Measurements from ENCODE around the gene HDGF. TPM values are rescaled to one million over a fixed set of nuclear protein-coding genes. Genes with fewer than 3 reads are reported as not detected.
"Not testable (repeated sequence)": the region's sequence is repeated elsewhere in the genome, so short reads cannot be mapped to it uniquely, and the experiment has no call there.

HDGF gene
- total and polyA plus RNA-seq, 4 donors: 69.8 to 197 (median 157) TPM

DNA sequence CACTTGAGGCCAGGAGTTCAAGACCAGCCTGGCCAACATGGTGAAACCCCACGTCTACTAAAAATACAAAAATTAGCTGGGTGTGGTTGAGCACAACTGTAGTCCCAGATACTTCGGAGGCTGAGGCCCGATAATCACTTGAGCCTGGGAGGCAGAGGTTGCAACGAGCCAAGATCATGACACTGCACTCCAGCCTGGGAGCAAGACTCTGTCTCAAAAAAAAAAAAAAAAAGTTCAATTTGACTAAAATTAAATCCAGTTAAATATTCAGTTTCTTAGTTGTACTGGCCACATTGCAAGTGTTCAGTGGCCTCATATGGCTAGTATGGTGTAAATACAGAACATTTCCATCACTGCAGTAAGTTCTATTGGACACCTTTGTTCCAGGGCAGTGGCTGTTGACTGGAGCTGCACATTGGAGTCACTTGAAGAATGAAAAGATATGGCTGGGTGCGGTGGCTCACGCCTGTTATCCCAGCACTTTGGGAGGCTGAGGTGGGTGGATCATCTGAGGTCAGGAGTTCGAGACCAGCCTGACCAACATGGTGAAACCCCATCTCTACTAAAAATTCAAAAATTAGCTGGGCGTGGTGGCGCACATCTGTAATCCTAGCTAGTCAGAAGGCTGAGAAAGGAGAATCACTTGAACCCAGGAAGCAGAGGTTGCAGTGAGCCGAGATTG, 6.2 kb upstream of the HDGF start:
- not testable (repeated sequence) for H3K4me1 ChIP-seq (ENCODE audit: control insufficient read depth, insufficient read depth, low read length); H3K27me3 ChIP-seq (ENCODE audit: control insufficient read depth, insufficient read depth, low read length); H3K27ac ChIP-seq (ENCODE audit: low read depth, low read length); H3K36me3 ChIP-seq (ENCODE audit: control insufficient read depth, insufficient read depth, low read length); DNase-seq (ENCODE audit: low read depth in 4 of 6, low spot score in 6 of 6); H3K4me3 ChIP-seq (ENCODE audit: low read depth, low read length); H3K9me3 ChIP-seq (ENCODE audit: control insufficient read depth, insufficient read depth, low read length)
- 96% methylated on average over 9 of the region's 10 CpGs for WGBS (ENCODE audit: insufficient coverage)

GRCh38 chr1:156756355-156756754, 4.9 kb upstream of the HDGF start:
- Histone ChIP-seq H3K27ac (ENCODE audit: low read depth, low read length) (no peak overlapping the region), H3K36me3 (ENCODE audit: control insufficient read depth, insufficient read depth, low read length) (no peaks in the 10 kb centered on the region), H3K4me3 (ENCODE audit: low read depth, low read length) (no peak overlapping the region), H3K27me3 (ENCODE audit: control insufficient read depth, insufficient read depth, low read length) (no peaks in the 10 kb centered on the region), H3K9me3 (ENCODE audit: control insufficient read depth, insufficient read depth, low read length) (no peaks in the 10 kb centered on the region), H3K4me1 (ENCODE audit: control insufficient read depth, insufficient read depth, low read length) (peaks cover 11% of the 10 kb centered on the region)
- WGBS (ENCODE audit: insufficient coverage): 100% methylated on average over 1 of the region's 1 CpG
- no peak for DNase-seq (ENCODE audit: low read depth in 4 of 6, low spot score in 6 of 6)

DNA sequence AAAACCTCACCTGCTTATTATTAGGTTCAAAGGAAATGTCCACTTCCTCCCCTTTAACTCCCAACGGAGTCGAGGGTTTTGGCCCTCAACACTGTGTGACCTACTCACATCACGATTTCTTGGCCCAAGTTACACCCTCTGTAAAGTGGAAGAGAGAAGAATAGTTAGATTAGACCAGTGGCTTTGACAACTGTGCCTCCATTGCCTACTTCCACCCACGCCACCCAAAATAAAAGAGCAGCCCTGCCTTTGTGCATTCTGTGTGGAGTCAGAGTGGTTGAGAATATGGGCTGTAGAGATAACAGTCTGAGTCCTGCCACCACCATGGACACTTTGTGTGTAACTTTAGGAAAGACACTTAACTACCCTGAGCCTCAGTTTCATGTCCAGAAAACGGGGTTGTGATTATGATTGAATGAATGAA, 4.1 kb upstream of the HDGF start:
- Histone ChIP-seq H3K4me3 (ENCODE audit: low read depth, low read length) (no peak overlapping the region), H3K9me3 (ENCODE audit: control insufficient read depth, insufficient read depth, low read length) (no peaks in the 10 kb centered on the region), H3K36me3 (ENCODE audit: control insufficient read depth, insufficient read depth, low read length) (no peaks in the 10 kb centered on the region), H3K27ac (ENCODE audit: low read depth, low read length) (no peak overlapping the region), H3K4me1 (ENCODE audit: control insufficient read depth, insufficient read depth, low read length) (peaks cover 12% of the 10 kb centered on the region), H3K27me3 (ENCODE audit: control insufficient read depth, insufficient read depth, low read length) (no peaks in the 10 kb centered on the region)
- no peak for DNase-seq (ENCODE audit: low read depth in 4 of 6, low spot score in 6 of 6)
- WGBS (ENCODE audit: insufficient coverage): no CpG with 5 or more reads among the region's 5 CpGs

DNA sequence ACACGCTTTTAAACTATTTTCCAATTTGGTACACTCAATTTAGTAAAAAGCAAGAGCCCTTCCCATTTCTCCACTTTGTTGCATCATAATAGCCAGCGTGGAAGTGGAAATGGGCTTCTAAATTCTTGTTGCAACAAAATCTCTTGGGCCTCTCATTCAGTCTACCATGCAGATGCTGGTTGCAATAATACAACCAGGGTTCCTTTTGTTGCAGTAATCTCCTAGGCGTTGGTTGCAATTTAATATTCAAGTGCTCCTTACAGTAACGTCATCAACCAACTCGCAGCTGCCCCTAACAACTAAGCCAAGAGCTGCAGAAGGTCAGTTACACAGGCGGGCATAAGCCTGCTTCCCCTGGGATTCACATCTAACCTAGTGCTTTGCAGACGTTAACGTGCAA, 2.7 kb upstream of the HDGF start:
- H3K4me1 ChIP-seq (ENCODE audit: control insufficient read depth, insufficient read depth, low read length): peaks cover 25% of the 10 kb centered on the region
- H3K9me3 ChIP-seq (ENCODE audit: control insufficient read depth, insufficient read depth, low read length): no peaks in the 10 kb centered on the region
- WGBS (ENCODE audit: insufficient coverage): 80% methylated on average over 6 of the region's 8 CpGs
- peaks cover 3% of the 10 kb centered on the region for H3K36me3 ChIP-seq (ENCODE audit: control insufficient read depth, insufficient read depth, low read length)
- H3K27ac ChIP-seq (ENCODE audit: low read depth, low read length): no peak overlapping the region
- DNase-seq (ENCODE audit: low read depth in 4 of 6, low spot score in 6 of 6): no peak
- H3K4me3 ChIP-seq (ENCODE audit: low read depth, low read length): no peak overlapping the region
- H3K27me3 ChIP-seq (ENCODE audit: control insufficient read depth, insufficient read depth, low read length): no peaks in the 10 kb centered on the region

GRCh38 chr1:156752843-156753482, 1.5 kb upstream of the HDGF start:
- Histone ChIP-seq H3K27ac (ENCODE audit: low read depth, low read length) (no peak overlapping the region), H3K4me1 (ENCODE audit: control insufficient read depth, insufficient read depth, low read length) (peaks cover 38% of the 10 kb centered on the region), H3K36me3 (ENCODE audit: control insufficient read depth, insufficient read depth, low read length) (peaks cover 7% of the 10 kb centered on the region), H3K27me3 (ENCODE audit: control insufficient read depth, insufficient read depth, low read length) (no peaks in the 10 kb centered on the region), H3K9me3 (ENCODE audit: control insufficient read depth, insufficient read depth, low read length) (no peaks in the 10 kb centered on the region), H3K4me3 (ENCODE audit: low read depth, low read length) (peak overlapping the region; percentile 85)
- no CpG with 5 or more reads among the region's 1 CpG for WGBS (ENCODE audit: insufficient coverage)
- DNase-seq (ENCODE audit: low read depth in 4 of 6, low spot score in 6 of 6): no peak

GRCh38 chr1:156751757-156752481, 444 bp upstream of the HDGF start:
- H3K27ac ChIP-seq (ENCODE audit: low read depth, low read length): peak overlapping the region; percentile 90
- H3K4me1 ChIP-seq (ENCODE audit: control insufficient read depth, insufficient read depth, low read length): peaks cover 48% of the 10 kb centered on the region
- peak in 5 of 6 donors; percentile 87 to 99 (median 94) for DNase-seq (ENCODE audit: low read depth in 4 of 6, low spot score in 6 of 6)
- WGBS (ENCODE audit: insufficient coverage): under 1% methylated on average over 63 of the region's 68 CpGs
- peaks cover 7% of the 10 kb centered on the region for H3K36me3 ChIP-seq (ENCODE audit: control insufficient read depth, insufficient read depth, low read length)
- no peaks in the 10 kb centered on the region for H3K9me3 ChIP-seq (ENCODE audit: control insufficient read depth, insufficient read depth, low read length)
- H3K4me3 ChIP-seq (ENCODE audit: low read depth, low read length): peak overlapping the region; percentile 85
- H3K27me3 ChIP-seq (ENCODE audit: control insufficient read depth, insufficient read depth, low read length): no peaks in the 10 kb centered on the region

- Histone ChIP-seq H3K27me3 (ENCODE audit: control insufficient read depth, insufficient read depth, low read length) (no peaks in the 10 kb centered on the region), H3K4me1 (ENCODE audit: control insufficient read depth, insufficient read depth, low read length) (peaks cover 58% of the 10 kb centered on the region), H3K9me3 (ENCODE audit: control insufficient read depth, insufficient read depth, low read length) (no peaks in the 10 kb centered on the region), H3K36me3 (ENCODE audit: control insufficient read depth, insufficient read depth, low read length) (peaks cover 7% of the 10 kb centered on the region), H3K27ac (ENCODE audit: low read depth, low read length) (peak overlapping the region; percentile 99), H3K4me3 (ENCODE audit: low read depth, low read length) (peak overlapping the region; percentile 85)
- under 1% methylated on average over 55 of the region's 64 CpGs for WGBS (ENCODE audit: insufficient coverage)
- DNase-seq (ENCODE audit: low read depth in 4 of 6, low spot score in 6 of 6): peak in 2 of 6 donors; percentile 66 to 72
These were observed 594 bp downstream of the HDGF start for GRCh38 chr1:156750711-156751450.

- no peak for DNase-seq (ENCODE audit: low read depth in 4 of 6, low spot score in 6 of 6)
These were observed 1.2 kb downstream of the HDGF start for GRCh38 chr1:156750191-156750672.

DNA sequence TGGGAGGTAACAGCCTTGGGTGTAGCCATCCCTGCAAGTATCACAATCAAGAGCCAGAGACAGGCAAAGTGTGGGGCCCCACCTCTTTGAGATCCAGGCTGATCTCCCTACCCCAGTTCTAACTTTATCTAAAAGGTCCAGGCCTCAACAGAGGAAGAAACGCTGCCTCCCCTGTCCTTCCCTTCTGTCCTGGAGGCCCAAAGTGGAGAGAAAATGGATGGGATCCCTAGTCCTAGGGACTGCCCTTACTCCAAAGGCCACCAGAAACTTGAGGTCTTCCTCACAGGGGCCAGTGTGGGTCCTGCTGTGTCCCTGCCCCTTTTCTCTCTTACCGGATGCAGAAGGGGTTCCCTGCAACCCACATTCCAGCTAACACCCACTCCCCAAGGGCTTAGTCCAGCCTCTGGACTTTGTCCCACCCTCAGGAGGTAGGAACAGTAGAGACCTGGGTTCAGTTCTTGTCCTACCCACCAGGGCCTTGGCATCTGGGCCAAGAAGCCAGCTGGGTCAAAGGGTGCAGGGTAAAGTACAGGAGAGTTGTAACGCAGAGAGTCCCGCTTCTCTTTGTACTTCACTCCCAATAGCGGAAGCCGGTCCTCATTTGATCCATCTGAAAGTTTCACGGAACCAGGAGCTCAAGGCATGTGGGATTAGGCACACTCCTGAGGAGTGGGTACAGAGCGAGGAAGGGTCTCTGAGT, 1.9 kb downstream of the HDGF start:
- peak overlapping the region; percentile 85 for H3K4me3 ChIP-seq (ENCODE audit: low read depth, low read length)

More at GRCh38 chr1:156750191-156750672, 1.2 kb downstream of the HDGF start:
- Histone ChIP-seq H3K27me3 (ENCODE audit: control insufficient read depth, insufficient read depth, low read length) (no peaks in the 10 kb centered on the region), H3K4me3 (ENCODE audit: low read depth, low read length) (peak overlapping the region; percentile 85), H3K36me3 (ENCODE audit: control insufficient read depth, insufficient read depth, low read length) (peaks cover 7% of the 10 kb centered on the region), H3K9me3 (ENCODE audit: control insufficient read depth, insufficient read depth, low read length) (no peaks in the 10 kb centered on the region), H3K27ac (ENCODE audit: low read depth, low read length) (peak overlapping the region; percentile 99), H3K4me1 (ENCODE audit: control insufficient read depth, insufficient read depth, low read length) (peaks cover 58% of the 10 kb centered on the region)
- 10% methylated on average over 2 of the region's 5 CpGs for WGBS (ENCODE audit: insufficient coverage)

More for the DNA sequence above, 1.9 kb downstream of the HDGF start:
- Histone ChIP-seq H3K4me1 (ENCODE audit: control insufficient read depth, insufficient read depth, low read length) (peaks cover 58% of the 10 kb centered on the region), H3K27me3 (ENCODE audit: control insufficient read depth, insufficient read depth, low read length) (no peaks in the 10 kb centered on the region), H3K36me3 (ENCODE audit: control insufficient read depth, insufficient read depth, low read length) (peaks cover 13% of the 10 kb centered on the region), H3K27ac (ENCODE audit: low read depth, low read length) (peak overlapping the region; percentile 99), H3K9me3 (ENCODE audit: control insufficient read depth, insufficient read depth, low read length) (no peaks in the 10 kb centered on the region)
- no peak for DNase-seq (ENCODE audit: low read depth in 4 of 6, low spot score in 6 of 6)
- WGBS (ENCODE audit: insufficient coverage): 44% methylated on average over 2 of the region's 8 CpGs
